ENCODE data around the gene ENAH.

ENAH gene

DNA sequence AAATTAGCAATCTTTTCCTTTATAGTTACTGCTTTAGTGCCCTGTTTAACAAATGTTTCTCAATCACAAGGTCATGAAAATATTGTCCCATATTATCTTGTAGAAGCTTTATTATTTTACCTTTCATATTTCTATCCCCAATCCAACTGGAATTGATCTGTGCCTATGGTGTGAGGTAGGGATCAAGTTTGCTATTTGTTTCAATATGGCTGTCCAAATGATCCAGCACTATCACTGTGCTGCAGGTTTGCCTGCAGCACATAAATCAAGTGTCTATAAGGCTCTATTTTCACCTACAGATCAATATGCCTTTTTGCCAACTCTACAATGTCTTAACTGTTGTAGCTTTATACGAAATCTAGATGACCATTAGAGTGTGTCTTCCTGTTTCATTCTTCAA lies 96.2 kb downstream of the ENAH start:
- ATAC-seq (no peak), DNase-seq (no peak)
- Mint-ChIP-seq H3K36me3 (ENCODE audit: low read depth) (no peaks in the 10 kb centered on the region), H3K9me3 (no peaks in the 10 kb centered on the region), H3K27me3 (no peaks in the 10 kb centered on the region), H3K27ac (no peak overlapping the region), H3K4me3 (no peak overlapping the region), H3K4me1 (no peaks in the 10 kb centered on the region)

GRCh38 chr1:225555821-225556220 lies 97.1 kb downstream of the ENAH start:
- ATAC-seq, result no peak
- Mint-ChIP-seq H3K27me3 (no peaks in the 10 kb centered on the region), H3K4me1 (no peaks in the 10 kb centered on the region), H3K9me3 (no peaks in the 10 kb centered on the region), H3K4me3 (no peak overlapping the region), H3K27ac (no peak overlapping the region), H3K36me3 (ENCODE audit: low read depth) (no peaks in the 10 kb centered on the region)
- DNase-seq, result no peak

DNA sequence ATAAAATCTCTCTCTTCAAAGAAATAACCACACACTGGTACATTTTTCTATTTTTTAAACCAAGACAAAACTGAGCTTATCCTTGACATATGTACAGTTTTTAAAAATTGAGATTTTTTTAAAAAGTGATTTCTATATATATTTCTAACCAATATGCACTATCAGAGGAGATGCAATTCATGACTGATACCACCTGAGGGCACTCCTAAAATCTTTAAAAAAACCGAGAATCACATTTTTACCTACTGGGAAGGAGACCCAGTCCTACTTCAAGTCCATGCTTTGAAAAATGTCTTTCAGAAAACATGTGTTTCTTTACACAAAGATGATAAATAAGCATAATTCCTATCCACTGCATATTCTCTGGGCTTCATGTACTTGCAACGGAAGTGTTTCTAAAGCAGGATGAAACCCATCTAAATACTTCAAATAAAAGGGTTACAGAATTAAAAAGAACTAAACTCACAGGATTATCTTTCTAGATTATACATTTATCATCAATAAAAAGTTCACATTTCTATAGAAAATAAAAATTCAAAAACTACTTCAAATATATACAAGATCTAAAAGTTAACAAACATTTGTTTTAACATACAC lies 98.6 kb downstream of the ENAH start:
- H3K27ac Mint-ChIP-seq, result no peak overlapping the region
- H3K4me1 Mint-ChIP-seq, result no peaks in the 10 kb centered on the region
- no peak for ATAC-seq
- no peaks in the 10 kb centered on the region for H3K27me3 Mint-ChIP-seq
- DNase-seq, result no peak
- no peaks in the 10 kb centered on the region for H3K9me3 Mint-ChIP-seq
- H3K4me3 Mint-ChIP-seq, result no peak overlapping the region
- no peaks in the 10 kb centered on the region for H3K36me3 Mint-ChIP-seq (ENCODE audit: low read depth)

- Mint-ChIP-seq H3K27ac (no peak overlapping the region), H3K4me3 (no peak overlapping the region), H3K9me3 (no peaks in the 10 kb centered on the region), H3K4me1 (peaks cover 3% of the 10 kb centered on the region), H3K27me3 (no peaks in the 10 kb centered on the region), H3K36me3 (ENCODE audit: low read depth) (no peaks in the 10 kb centered on the region)
- DNase-seq (no peak), ATAC-seq (no peak)
Observed at GRCh38 chr1:225549821-225550220, 103.1 kb downstream of the ENAH start.

DNA sequence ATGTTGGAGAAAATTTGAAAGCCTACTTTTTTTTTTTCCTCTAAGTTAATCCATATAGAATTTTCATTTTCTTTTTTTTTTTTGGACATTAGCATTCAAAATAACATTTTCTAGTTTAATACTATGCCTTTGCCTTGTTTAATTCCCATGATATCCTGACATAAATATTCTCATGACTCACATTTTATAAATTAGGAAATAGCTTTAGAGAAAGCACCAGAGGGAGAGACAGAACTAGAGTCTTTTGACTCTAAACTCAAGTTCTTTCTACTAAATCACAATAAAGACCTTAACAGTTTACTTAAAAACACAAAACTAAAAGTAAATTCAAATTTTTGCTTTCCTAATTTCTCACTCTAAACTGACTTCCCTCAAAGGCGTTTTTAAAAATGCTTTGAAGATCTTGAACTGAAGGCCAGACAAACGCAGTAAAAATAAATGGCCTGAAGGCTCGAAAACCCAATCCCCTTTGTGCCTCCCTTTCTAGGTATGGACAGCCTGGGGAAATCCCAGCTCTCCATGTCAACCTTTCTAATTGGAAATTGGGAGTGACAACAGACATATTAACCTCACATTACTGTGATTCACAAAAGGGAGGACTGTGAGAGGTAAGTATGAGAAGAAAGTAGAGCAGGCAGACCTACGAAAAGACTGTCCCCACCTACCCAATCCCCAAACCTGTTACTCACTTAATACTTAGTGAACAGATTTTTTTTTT lies 104.6 kb downstream of the ENAH start:
- Mint-ChIP-seq H3K27me3 (no peaks in the 10 kb centered on the region), H3K4me3 (no peak overlapping the region), H3K4me1 (peaks cover 3% of the 10 kb centered on the region), H3K36me3 (ENCODE audit: low read depth) (no peaks in the 10 kb centered on the region), H3K9me3 (no peaks in the 10 kb centered on the region), H3K27ac (no peak overlapping the region)
- no peak for ATAC-seq
- DNase-seq, result no peak

- Mint-ChIP-seq H3K9me3 (no peaks in the 10 kb centered on the region), H3K36me3 (ENCODE audit: low read depth) (no peaks in the 10 kb centered on the region), H3K4me1 (peaks cover 3% of the 10 kb centered on the region), H3K4me3 (no peak overlapping the region), H3K27ac (no peak overlapping the region), H3K27me3 (peaks cover 3% of the 10 kb centered on the region)
- no peak for DNase-seq
- ATAC-seq, result no peak
Observed at GRCh38 chr1:225545649-225546048, 107.3 kb downstream of the ENAH start.

DNA sequence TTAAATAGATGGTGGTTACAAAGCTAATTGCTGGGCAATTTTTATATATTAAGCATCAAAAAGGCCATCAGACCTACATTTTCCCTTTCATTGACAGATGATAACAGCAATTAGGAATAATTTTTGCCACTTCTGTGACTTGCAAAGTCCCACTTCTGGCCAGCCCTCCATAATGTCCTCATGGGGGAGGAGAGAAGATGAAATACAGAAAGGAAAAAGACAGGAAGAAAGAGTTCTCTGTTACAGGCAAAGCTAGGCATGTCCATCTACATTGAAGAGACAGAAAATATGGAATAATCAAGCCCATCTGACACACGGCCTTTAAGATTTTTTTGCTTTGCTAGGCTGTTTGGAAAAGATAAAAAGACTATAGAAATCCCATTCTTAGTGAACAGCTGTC lies 108.0 kb downstream of the ENAH start:
- Mint-ChIP-seq H3K27me3 (peaks cover 5% of the 10 kb centered on the region), H3K36me3 (ENCODE audit: low read depth) (no peaks in the 10 kb centered on the region), H3K4me1 (peaks cover 3% of the 10 kb centered on the region), H3K4me3 (no peak overlapping the region), H3K27ac (no peak overlapping the region), H3K9me3 (no peaks in the 10 kb centered on the region)
- ATAC-seq (no peak), DNase-seq (no peak)

DNA sequence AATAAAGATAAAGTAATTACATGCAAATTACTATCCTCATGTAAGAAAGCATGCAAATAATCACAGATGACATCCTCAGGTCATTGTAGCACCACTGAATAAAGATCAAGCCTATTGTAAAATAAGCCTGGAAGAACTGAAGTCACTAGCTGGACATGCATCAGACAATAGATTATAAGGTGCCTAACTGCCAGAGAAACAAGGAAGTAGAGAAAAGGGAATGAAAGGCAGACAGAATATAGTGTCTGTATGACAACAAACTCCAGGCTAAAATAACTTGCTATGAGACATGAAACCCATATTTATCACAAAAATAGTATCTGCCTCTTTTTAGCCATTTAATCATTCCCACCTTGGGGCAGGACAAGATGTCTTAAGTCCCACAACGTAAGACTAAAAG lies 108.7 kb downstream of the ENAH start:
- Mint-ChIP-seq H3K4me3 (no peak overlapping the region), H3K9me3 (no peaks in the 10 kb centered on the region), H3K4me1 (peaks cover 3% of the 10 kb centered on the region), H3K27me3 (peaks cover 6% of the 10 kb centered on the region), H3K27ac (no peak overlapping the region), H3K36me3 (ENCODE audit: low read depth) (no peaks in the 10 kb centered on the region)
- DNase-seq (no peak), ATAC-seq (no peak)

DNA sequence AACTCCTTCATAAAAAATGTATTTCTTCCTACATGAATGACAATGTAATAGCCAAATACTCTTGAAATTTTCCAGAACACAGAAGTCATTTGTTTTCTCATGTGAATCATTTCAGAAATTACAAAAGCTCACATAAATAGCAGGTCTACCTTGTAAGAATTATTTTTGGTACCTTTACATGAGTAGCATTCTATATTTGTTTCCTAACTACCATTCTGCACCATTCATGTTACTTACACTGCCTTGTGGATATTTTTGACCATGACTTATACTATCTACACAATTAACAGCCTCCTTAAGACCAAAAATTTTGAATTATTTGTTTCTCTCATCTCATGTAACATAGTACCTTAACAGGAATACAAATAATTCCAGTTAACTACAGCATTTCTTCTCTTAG lies 109.6 kb downstream of the ENAH start:
- H3K36me3 Mint-ChIP-seq (ENCODE audit: low read depth), result no peaks in the 10 kb centered on the region
- H3K4me3 Mint-ChIP-seq, result no peak overlapping the region
- peaks cover 3% of the 10 kb centered on the region for H3K4me1 Mint-ChIP-seq
- H3K9me3 Mint-ChIP-seq, result no peaks in the 10 kb centered on the region
- DNase-seq (no peak), ATAC-seq (no peak)
- peaks cover 6% of the 10 kb centered on the region for H3K27me3 Mint-ChIP-seq
- H3K27ac Mint-ChIP-seq, result no peak overlapping the region

DNA sequence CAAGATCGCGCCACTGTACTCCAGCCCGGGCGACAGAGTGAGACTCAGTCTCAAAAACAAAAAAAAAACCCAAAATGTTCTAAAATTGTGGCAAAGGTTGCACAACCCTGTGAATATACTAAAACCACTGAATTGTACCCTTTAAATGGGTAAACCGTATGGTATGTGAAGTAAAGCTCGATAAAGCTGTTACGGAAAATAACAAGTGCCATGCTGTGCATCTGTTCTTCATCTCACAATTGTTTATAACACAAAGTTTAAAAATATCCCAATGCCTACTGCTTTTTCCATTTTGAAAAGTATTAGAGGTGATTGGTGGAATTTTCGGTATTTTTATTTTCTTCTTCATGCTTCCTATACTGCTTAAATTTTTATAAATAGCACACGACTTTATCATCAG lies 111.5 kb downstream of the ENAH start:
- Mint-ChIP-seq H3K4me3 (no peak overlapping the region), H3K4me1 (no peaks in the 10 kb centered on the region), H3K9me3 (no peaks in the 10 kb centered on the region), H3K27ac (no peak overlapping the region), H3K27me3 (peaks cover 6% of the 10 kb centered on the region), H3K36me3 (ENCODE audit: low read depth) (no peaks in the 10 kb centered on the region)
- DNase-seq (no peak), ATAC-seq (no peak)

GRCh38 chr1:225539575-225539974 lies 113.3 kb downstream of the ENAH start:
- Mint-ChIP-seq H3K27me3 (peaks cover 12% of the 10 kb centered on the region), H3K4me3 (no peak overlapping the region), H3K36me3 (ENCODE audit: low read depth) (no peaks in the 10 kb centered on the region), H3K4me1 (no peaks in the 10 kb centered on the region), H3K27ac (no peak overlapping the region), H3K9me3 (no peaks in the 10 kb centered on the region)
- no peak for ATAC-seq
- DNase-seq, result no peak

DNA sequence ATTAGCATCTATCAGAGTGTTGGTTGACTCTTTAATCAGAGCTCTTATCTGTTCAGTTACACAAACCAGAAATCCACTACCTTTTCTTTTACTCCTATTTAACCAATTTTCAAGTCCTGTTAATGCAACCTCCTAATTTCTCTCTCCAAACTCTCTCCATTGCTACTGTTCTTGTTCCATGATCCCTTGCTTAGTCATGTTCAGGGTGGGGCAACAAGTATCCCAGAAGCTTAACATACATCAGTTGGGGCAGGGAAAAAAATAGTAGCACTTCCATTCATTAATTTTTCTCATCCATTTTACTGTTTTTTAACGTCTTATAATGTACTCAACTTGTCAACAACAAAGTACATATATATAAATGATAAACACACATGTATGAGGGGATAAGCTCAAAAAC lies 113.9 kb downstream of the ENAH start:
- no peaks in the 10 kb centered on the region for H3K9me3 Mint-ChIP-seq
- no peaks in the 10 kb centered on the region for H3K4me1 Mint-ChIP-seq
- no peak overlapping the region for H3K27ac Mint-ChIP-seq
- peaks cover 12% of the 10 kb centered on the region for H3K27me3 Mint-ChIP-seq
- no peak for DNase-seq
- no peak overlapping the region for H3K4me3 Mint-ChIP-seq
- no peaks in the 10 kb centered on the region for H3K36me3 Mint-ChIP-seq (ENCODE audit: low read depth)
- ATAC-seq, result no peak

GRCh38 chr1:225537554-225538251 lies 115.2 kb downstream of the ENAH start:
- ATAC-seq (no peak), DNase-seq (no peak)
- Mint-ChIP-seq H3K27ac (no peak overlapping the region), H3K9me3 (no peaks in the 10 kb centered on the region), H3K4me3 (no peak overlapping the region), H3K27me3 (peaks cover 12% of the 10 kb centered on the region), H3K36me3 (ENCODE audit: low read depth) (no peaks in the 10 kb centered on the region), H3K4me1 (no peaks in the 10 kb centered on the region)

GRCh38 chr1:225535280-225535679 lies 117.6 kb downstream of the ENAH start:
- no peak overlapping the region for H3K4me3 Mint-ChIP-seq
- no peak for DNase-seq
- no peaks in the 10 kb centered on the region for H3K9me3 Mint-ChIP-seq
- no peaks in the 10 kb centered on the region for H3K36me3 Mint-ChIP-seq (ENCODE audit: low read depth)
- H3K4me1 Mint-ChIP-seq, result no peaks in the 10 kb centered on the region
- ATAC-seq, result no peak
- no peak overlapping the region for H3K27ac Mint-ChIP-seq
- H3K27me3 Mint-ChIP-seq, result peaks cover 10% of the 10 kb centered on the region

DNA sequence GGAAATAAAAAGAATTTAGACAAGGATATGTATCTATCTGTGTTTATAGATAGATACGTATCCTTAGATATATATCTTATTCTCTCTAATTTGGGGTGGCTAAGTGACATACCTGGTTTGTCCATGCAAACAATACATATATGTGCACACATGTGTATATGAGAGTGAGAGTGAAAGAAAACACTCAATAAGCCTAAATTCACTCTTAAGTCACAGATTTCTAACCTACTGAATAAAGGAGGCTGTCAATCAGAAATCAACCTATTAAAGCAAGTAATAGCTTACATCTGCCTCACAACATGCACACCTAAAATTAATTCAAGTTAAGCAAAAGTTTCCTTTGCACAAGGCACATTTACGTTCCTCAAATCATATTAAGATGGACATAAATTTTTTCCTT lies 118.2 kb downstream of the ENAH start:
- DNase-seq, result no peak
- no peaks in the 10 kb centered on the region for H3K4me1 Mint-ChIP-seq
- H3K9me3 Mint-ChIP-seq, result no peaks in the 10 kb centered on the region
- H3K27me3 Mint-ChIP-seq, result peaks cover 9% of the 10 kb centered on the region
- no peak overlapping the region for H3K4me3 Mint-ChIP-seq
- no peak overlapping the region for H3K27ac Mint-ChIP-seq
- H3K36me3 Mint-ChIP-seq (ENCODE audit: low read depth), result no peaks in the 10 kb centered on the region
- no peak for ATAC-seq

All from activated naive CD8-positive, alpha-beta T cell treated with anti-CD3 and anti-CD28 coated beads, Interleukin-2, amount 50 U/mL, for 24 hours (primary cell).